ENCODE data around the gene ARRDC4.

DNA sequence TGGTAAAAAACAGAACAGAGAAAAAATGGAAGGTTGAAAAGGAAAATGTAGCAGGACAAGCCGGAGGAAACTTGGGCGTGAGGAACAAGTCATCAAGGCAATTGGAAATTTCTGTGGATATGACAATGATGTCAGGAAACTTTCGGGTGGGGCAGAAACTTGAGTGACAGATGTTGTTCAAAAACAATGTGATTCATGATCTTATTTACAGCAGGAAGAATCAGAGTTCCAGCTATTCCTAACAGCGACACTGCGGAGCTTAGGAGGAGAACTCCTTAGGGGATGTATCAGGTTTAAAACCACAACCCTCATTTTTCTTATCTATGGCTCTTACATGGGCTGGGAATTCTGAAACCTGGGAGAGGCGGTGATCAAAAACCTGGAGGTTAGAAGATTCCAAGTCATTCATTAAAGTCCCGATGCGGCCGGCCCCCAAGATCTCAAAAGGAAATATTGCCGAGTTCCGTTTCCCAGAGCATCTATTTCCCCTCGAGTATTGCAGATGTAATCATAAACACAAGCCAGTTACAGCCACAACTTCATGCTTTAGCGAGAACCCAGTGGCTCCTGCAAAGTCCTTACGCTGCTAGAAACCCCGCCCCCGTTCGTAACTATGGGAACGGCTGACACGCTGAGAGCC, 659 bp upstream of the ARRDC4 start:
- peak; percentile 11 for TF ChIP-seq POLR2A (IDR thresholded peaks at IDR 0.05)
- TF ChIP-seq EP300 (IDR thresholded peaks at IDR 0.05; ENCODE audit: low read depth): no peak
- no peak for TF ChIP-seq CTCF (IDR thresholded peaks at IDR 0.05)

All from transverse colon (tissue), 3 donors.